ENCODE measurements around the gene ANKRD31.

GRCh38 chr5:75020016-75020656 is 216.5 kb downstream of the ANKRD31 start:
- TF ChIP-seq POLR2A (IDR thresholded peaks at IDR 0.05; ENCODE audit: low read depth, low read length) (no peak), POLR2AphosphoS5 (IDR thresholded peaks at IDR 0.05; ENCODE audit: low read depth, low read length) (no peak), TAF1 (IDR thresholded peaks at IDR 0.05; ENCODE audit: low read depth, low read length) (no peak), PAX5 (IDR thresholded peaks at IDR 0.05; ENCODE audit: insufficient read depth, low read length, severe bottlenecking) (no peak)

Data from GM12891 (cell line).